HG03442 (cell line): ENCODE measurements around the gene TSKU.
"Not testable (repeated sequence)": the region's sequence is repeated elsewhere in the genome, so short reads cannot be mapped to it uniquely, and the experiment has no call there.

Experiments used
- ATAC-seq: cut with Tn5 transposase; IDR thresholded peaks from one replicate; pipeline ENCODE4 v1.9.1; 2021; ENCODE audit warnings: mild to moderate bottlenecking, moderate library complexity; ENCODE audit not compliant: unreplicated experiment

TSKU gene

GRCh38 chr11:76823481-76824028 lies 40.4 kb downstream of the TSKU start:
- no peak for ATAC-seq

GRCh38 chr11:76824083-76824939 lies 41.2 kb downstream of the TSKU start:
- ATAC-seq: no peak

GRCh38 chr11:76824980-76825725 lies 42.0 kb downstream of the TSKU start:
- no peak for ATAC-seq

GRCh38 chr11:76825726-76826396 lies 42.7 kb downstream of the TSKU start:
- no peak for ATAC-seq

- ATAC-seq: not testable (repeated sequence)
Observed at GRCh38 chr11:76826508-76826907, 43.4 kb downstream of the TSKU start.

GRCh38 chr11:76827005-76827404 lies 43.8 kb downstream of the TSKU start:
- not testable (repeated sequence) for ATAC-seq

- no peak for ATAC-seq
Observed at GRCh38 chr11:76830639-76831327, 47.6 kb downstream of the TSKU start.

GRCh38 chr11:76831686-76832310 lies 48.6 kb downstream of the TSKU start:
- ATAC-seq: no peak

GRCh38 chr11:76832361-76832760 lies 49.2 kb downstream of the TSKU start:
- ATAC-seq: no peak

- ATAC-seq: no peak
Observed at GRCh38 chr11:76834151-76834550, 51.0 kb downstream of the TSKU start.

- no peak for ATAC-seq
Observed at GRCh38 chr11:76835036-76835435, 51.9 kb downstream of the TSKU start.

- ATAC-seq: no peak
Observed at GRCh38 chr11:76835928-76836612, 52.9 kb downstream of the TSKU start.

GRCh38 chr11:76836613-76837291 lies 53.6 kb downstream of the TSKU start:
- no peak for ATAC-seq

GRCh38 chr11:76837696-76838677 lies 54.8 kb downstream of the TSKU start:
- ATAC-seq: no peak

- ATAC-seq: no peak
Observed at GRCh38 chr11:76838678-76839068, 55.5 kb downstream of the TSKU start.

GRCh38 chr11:76839311-76839710 lies 56.2 kb downstream of the TSKU start:
- no peak for ATAC-seq

- no peak for ATAC-seq
Observed at GRCh38 chr11:76841923-76842452, 58.8 kb downstream of the TSKU start.

GRCh38 chr11:76843907-76844306 lies 60.8 kb downstream of the TSKU start:
- no peak for ATAC-seq
